GM21381 (cell line): Measurements from ENCODE around the gene GAS2L3.

Experiments
- ATAC-seq: cut with Tn5 transposase; IDR thresholded peaks from one replicate; pipeline ENCODE4 v1.9.1; 2021; ENCODE audit warnings: mild to moderate bottlenecking, moderate library complexity; ENCODE audit not compliant: unreplicated experiment

Gene GAS2L3

DNA sequence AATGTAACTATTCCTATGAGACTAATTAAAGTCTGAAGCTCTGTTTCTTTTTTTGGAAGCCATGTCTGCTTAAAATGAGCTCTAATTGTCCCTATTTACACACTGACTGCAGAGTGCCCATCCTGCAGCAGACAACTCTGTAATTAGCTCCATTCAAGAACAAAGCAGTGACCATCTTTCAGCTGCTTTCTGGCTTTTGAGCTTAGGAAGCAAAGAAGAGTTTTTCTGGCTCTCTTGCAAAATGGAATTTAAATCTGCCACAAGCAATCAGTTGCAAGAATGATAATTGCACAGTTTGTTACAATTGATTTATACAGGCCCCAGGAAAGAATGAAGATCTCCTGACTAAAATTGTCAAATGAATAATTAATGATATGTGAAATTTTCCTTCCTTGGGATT lies 83.4 kb downstream of the GAS2L3 start:
- no peak for ATAC-seq

DNA sequence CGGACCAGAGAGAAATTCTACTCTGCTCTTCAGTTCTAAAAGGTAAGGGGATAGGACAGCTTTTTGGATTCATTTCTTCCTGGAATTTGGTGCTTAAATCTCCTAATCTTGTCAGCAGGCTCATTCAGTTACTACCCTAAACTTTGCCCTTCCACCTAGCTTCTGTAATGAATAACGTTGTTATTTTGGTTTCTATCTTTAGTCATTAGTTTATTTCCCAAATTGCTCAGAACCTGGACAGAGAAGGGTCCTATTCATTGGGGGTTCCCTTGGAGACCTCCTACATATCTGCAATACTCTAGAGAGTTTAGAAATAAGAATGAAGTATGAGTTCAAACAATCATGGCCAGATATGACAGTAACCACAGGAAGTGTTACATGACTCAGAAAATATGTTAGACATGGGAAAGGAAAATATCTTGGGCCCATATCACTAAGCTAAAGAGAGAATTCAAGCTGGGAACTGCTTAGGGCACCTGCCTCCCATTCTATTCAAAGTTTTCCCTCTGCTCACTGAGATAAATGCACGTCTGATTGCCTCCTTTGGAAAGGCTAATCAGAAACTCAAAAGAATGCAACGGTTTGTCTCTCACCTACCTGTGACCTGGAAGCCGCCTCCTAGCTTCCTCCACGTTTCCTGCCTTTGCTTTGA lies 87.9 kb downstream of the GAS2L3 start:
- ATAC-seq, result no peak

DNA sequence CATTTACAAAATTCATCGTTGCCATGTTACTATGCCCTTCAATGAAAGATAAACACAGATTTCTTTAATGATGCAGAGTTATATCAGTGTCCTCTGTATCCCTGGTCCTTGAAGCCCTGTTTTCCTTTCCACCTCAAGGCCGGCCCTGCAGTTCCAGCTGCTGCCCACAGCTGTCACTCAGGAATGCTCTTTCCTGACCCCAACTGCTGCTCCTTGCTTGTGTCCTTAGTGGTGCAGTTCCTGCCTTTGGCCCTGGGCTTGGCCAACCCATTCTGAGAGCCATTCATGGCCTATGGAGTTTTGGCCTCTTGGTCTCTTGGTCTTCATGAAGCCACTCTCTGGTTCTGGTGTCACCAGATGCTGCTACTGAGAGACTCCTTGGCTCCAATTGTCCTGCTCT lies 93.1 kb downstream of the GAS2L3 start:
- ATAC-seq, result no peak

DNA sequence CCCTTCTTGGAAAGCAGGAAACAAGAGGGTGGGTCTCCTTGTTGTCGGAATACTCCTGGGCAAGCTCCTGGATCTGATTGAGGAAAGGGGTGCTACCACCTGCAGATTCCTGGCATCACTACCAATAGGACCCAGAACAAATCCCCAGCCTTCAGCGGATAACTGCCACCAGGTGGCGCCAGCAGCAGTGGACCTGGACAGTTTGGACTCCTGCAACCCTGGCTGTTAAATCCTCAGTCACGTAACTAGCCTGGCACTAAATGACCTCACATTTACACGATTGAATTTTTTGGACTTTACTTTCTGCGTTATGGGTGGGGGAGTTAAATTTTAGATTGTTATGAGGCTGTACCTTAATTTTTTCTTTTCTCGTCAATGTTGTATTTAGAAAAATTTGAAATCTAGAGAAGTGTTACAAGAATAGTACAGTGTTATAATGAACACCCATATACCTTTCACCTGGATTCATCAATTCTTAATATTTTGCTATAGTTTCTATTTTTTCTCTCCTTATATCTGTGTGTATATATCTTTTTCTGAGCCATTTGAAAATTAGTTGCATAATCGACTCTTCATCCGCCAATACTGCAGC lies 95.6 kb downstream of the GAS2L3 start:
- peak; percentile 66 for ATAC-seq

DNA sequence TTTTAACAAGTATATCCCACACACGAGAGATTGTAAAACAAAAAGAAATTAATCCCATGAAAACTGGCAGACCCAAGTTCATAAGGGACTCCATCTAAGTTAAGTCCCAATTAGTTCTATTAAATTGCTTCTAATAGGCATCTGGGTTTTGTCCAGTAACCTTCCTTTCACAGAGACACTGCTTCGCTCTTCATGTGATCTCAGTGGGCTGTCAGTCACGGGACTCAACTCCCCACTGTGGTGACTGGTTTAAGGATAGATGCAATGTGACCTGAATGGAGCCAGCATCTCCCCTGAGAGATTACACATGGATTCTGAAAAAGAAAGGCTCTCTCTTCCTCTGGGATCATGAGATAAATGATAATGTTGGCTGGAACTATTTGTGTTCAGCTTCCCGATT lies 96.4 kb downstream of the GAS2L3 start:
- no peak for ATAC-seq

DNA sequence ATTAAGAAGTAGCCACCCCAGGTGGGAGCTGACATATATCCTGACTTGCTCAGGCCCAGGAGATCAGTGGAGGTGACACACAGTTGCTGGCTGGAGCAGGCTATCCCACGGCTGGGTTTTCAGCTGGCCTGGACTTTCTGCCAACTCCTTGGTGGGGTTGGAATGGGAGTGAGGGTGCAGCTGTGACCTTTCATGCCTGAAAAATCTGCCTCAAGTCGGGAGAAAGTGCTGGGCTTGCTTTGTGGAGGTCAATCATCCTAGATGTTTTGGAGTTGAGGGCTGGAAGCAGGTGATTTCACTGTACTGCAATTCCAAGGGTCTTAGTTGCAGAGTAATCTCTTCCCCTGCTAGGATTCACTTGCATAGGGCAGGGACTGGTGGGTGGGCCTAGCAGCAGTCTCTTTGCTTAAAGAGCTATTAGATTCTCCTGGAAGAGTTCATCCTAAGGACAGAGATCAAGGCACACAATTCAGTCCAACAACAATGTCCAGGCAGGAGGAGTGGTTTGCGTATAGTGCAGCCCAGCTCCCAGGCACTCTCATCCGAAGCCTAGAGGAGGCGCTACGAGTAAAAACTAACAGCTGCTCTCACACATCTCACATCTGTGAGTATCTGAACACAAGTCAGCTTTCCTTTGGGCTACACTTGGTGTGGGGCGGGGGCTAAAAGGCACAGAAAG lies 98.1 kb downstream of the GAS2L3 start:
- no peak for ATAC-seq

DNA sequence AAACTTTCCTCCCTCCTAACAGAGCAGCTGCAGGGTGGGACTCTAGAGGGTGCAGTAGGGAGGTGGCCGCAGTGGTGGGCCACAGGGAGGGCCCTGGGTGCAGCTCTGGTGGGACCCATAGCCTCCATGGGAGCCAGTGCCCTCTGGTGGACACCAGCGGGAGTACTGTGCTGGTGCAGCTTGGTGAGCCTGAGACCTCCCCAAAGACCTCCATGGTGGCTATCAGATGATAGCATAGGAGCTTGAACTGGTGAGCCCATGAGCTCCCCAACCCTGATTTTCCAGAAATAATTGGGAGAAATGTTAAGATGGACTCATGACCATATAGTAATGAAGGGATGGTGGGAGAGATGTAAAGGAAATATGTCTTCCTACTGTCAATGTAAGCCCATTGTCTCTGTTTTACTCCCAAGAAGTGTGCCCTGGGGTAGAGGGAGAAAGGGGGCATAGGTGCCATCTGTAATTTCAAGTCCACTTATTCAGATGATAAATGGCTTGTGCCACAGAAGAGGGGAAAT lies 98.7 kb downstream of the GAS2L3 start:
- peak; percentile 79 for ATAC-seq

DNA sequence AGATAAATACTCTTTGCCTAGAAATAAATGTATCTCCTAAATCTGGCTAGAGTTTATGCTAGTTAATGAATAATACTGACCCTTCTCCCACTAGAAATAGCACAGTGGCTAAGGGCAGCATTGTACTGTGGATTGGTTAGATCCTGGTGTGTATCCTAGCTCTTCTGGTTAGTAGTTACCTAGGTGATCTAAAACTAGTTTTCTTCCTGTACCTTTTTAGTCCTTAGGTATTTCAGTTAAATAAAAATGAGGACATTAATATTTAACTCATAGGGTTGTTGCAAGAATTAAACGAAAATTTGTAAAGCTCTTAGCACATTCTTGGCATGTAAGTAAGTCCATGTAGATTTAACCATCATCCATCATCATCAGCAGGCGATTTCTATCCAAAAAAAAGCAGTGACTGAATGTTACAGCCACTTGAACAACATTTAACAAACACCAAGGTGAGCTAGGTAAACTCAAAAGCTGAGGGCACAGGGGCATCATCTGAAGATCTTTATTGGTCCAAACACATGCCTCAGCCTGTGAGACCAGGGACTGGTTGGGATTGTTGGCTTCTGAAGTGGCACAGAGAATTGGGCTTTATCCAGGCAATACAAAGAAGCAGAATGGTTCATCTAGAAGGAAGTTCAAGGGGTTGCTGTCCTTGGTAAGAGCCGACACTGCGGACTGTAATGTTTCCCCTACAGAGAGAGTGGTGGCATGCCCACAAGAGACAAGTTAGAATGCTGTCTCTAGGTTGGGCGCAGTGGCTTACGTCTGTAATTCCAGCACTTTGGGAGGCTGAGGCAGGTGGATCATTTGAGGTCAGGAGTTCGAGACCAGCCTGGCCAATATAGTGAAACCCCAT lies 100.8 kb downstream of the GAS2L3 start:
- no peak for ATAC-seq
